Activated naive CD8-positive, alpha-beta T cell treated with anti-CD3 and anti-CD28 coated beads, Interleukin-2, amount 50 U/mL, for 24 hours (primary cell): Measurements from ENCODE around the gene HOXA6.

Experiments
- ATAC-seq: fragments of 150-1000 bp; cut with Tn5 transposase; one replicate; pipeline ENCODE4 v1.10.0; 2021
- DNase-seq: peaks from one replicate; pipeline ENCODE4 v3.0.0; 2021
- H3K27ac Mint-ChIP-seq: one replicate; pipeline ENCODE4 v1.8.0; 2021; ENCODE audit warnings: mild to moderate bottlenecking, mixed read lengths
- H3K27me3 Mint-ChIP-seq: one replicate; pipeline ENCODE4 v1.8.0; 2021; ENCODE audit warnings: mixed read lengths
- H3K36me3 Mint-ChIP-seq: one replicate; pipeline ENCODE4 v1.8.0; 2021; ENCODE audit warnings: low read depth, mixed read lengths
- H3K4me1 Mint-ChIP-seq: one replicate; pipeline ENCODE4 v1.8.0; 2021; ENCODE audit warnings: mixed read lengths
- H3K4me3 Mint-ChIP-seq: one replicate; pipeline ENCODE4 v1.8.0; 2021; ENCODE audit warnings: mild to moderate bottlenecking, moderate library complexity, mixed read lengths
- H3K9me3 Mint-ChIP-seq: one replicate; pipeline ENCODE4 v1.8.0; 2021; ENCODE audit warnings: mixed read lengths

HOXA6 gene

DNA sequence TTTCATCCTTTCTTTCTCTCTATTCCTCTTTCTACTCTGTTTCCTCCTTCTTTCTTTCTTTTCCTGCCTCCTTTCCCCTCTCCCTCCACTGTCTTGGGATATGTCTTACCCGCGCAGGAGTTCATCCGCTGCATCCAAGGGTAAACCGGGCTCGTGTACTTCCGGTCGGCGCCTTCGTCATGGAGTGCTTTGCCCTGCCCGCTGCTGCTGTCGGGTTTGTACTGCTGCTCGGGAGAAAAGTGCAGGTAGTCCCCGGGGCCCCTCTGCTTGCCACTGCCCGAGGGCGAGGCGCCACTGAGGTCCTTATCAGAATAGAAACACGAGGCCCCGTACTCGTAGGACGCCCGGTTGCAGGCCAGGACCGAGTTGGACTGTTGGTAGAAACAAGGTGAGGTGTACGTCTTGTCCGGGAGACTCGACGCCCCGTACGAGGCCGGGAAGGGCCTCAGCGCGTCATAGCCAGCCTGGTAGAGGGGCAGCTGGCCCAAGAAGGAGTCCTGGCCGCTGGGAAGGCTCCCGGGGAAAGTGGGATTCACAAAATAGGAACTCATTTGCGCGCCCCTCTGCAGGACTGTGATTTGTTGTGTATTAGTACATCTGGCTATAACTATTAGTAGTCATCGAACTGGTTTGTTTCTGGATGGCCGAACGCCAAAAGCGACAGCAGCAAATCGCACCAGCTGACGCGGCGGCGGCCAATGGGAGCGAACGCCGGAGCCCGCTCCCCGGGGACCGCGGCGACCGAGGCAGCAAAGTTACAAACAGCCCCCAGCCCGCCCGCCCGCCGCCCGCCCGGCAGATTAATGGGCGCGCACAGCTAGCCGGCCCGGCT, at the start of gene HOXA6:
Gene HOXA6, minus strand, starts transcription at position 576 of the 832 bp plus-strand sequence. Its CDS starts 25 bp downstream, at position 551.
- peak within 1 kb of the TSS; percentile 26 for H3K4me3 Mint-ChIP-seq

DNA sequence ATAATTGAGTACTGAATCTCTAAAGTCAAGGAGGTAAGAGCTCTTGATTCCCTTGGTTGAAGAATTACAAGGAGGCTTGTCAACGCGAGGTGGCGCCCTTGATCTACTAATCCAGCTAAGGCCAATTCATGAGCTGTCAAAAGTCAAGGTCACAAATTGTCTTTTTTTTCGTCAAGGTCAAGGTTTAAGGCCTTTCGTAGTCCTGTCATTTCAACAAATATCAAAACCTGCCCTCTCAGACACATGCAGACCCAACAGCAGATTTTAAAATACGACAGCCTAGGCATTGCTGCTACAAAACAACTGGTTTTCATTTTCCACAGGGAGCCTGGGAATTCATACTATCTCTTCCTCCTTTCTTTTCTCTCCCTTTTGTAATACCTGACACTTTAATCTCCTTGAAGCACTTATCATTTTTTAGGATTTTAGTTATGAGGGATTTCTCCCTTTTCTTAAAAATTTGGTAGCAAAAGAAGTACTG, 48.8 kb upstream of the HOXA6 start:
- Mint-ChIP-seq H3K27ac (no peak overlapping the region), H3K36me3 (no peaks in the 10 kb centered on the region), H3K27me3 (peaks cover 81% of the 10 kb centered on the region), H3K4me1 (peaks cover 28% of the 10 kb centered on the region), H3K4me3 (no peak overlapping the region), H3K9me3 (no peaks in the 10 kb centered on the region)
- ATAC-seq (no peak), DNase-seq (peak; percentile 82)

More for the DNA sequence above, at the start of gene HOXA6:
- H3K27ac Mint-ChIP-seq = no peak within 1 kb of the TSS
- peaks cover 27% of the 10 kb centered on the region for H3K4me1 Mint-ChIP-seq
- ATAC-seq = no peak
- no peaks in the 10 kb centered on the region for H3K36me3 Mint-ChIP-seq
- no peaks in the 10 kb centered on the region for H3K9me3 Mint-ChIP-seq
- DNase-seq = no peak
- H3K27me3 Mint-ChIP-seq = peaks cover 74% of the 10 kb centered on the region

DNA sequence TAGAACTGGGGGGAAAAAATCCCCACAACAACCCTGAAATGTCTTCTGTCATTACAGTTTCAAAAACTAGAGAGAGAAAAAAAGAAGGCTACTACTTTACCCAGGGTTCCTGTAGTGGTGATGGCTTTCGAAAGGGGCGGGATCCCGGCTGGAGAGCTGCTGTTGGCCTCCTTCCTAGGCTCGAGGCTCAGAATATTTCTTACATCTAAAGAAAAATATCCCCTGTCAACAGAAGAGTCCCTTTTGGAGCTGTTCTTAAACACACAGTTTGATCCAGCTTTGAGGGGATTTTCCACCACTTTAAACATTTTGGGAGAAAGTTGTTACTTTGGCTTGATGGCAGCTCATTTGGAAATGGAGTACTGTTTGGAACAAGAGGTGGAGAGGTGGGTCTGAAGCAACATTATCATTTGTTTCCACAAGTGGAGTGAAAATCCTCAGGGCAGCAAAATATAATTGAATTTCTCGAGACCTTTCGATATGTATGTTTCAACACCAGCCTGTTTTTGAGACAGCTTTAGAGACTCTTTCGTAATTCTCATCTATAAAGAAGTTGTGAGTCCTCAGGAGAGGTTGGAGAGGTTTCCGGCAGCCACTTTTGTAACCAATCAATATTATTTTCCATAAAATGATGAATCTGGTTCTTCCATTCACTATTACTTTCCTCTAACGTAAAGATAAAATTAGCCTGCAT, 47.3 kb upstream of the HOXA6 start:
- Mint-ChIP-seq H3K27me3 (peaks cover 83% of the 10 kb centered on the region), H3K4me3 (no peak overlapping the region)
- ATAC-seq = no peak

DNA sequence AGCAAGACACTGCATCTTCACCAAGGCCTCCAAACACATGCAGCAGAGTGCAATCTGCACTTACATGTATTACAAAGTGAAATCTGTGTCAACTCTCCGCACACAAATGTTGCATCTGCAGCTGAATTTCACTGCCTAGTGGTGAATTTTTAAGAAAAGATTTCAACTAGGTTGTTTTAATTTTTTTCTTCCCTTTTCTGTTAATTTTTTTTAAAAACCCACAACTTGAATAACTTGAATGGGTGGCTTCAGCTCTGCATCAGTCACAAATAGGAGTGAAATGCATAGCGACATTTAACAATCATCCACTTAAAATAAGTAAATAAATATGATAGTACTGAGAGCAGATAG, 46.4 kb upstream of the HOXA6 start:
- DNase-seq (no peak), ATAC-seq (no peak)
- Mint-ChIP-seq H3K27me3 (peaks cover 90% of the 10 kb centered on the region), H3K36me3 (no peaks in the 10 kb centered on the region), H3K4me3 (no peak overlapping the region), H3K4me1 (peaks cover 15% of the 10 kb centered on the region), H3K27ac (no peak overlapping the region), H3K9me3 (no peaks in the 10 kb centered on the region)

More for the DNA sequence above, 47.3 kb upstream of the HOXA6 start:
- H3K36me3 Mint-ChIP-seq = no peaks in the 10 kb centered on the region
- H3K9me3 Mint-ChIP-seq = no peaks in the 10 kb centered on the region
- no peak overlapping the region for H3K27ac Mint-ChIP-seq
- DNase-seq = no peak
- peaks cover 17% of the 10 kb centered on the region for H3K4me1 Mint-ChIP-seq

DNA sequence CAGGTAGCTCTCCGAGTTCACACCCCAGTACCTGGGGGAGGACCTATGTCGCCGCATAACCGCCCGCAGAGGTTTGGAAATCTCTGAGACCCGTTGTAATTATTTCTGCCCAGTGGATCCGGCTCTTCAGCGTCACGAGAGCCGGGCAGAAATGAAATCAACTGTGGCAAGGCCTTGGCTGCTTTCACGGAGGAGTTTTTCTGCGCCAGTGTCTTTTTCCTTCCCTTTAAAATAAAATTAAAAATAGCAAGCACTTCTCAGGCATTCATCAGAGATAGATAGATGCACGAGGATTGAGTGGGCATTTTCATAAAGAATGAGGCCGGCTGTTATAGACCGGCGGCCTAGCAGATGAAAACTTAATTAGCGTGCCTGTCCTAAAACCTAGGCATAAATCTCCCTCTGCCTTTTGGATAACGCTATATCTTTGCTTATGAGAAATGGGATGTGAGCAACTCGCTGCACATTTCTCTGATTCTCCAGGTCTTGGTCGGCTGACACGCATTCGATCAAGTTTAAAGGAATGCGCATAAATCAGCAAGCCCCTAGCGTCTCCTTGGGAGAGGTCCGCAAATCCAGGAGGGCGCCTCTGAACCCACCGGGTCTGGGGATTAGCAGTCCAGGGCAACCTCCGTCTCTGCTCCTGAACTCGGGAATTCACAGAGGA, 45.9 kb upstream of the HOXA6 start:
- peak overlapping the region; percentile 35 for H3K27ac Mint-ChIP-seq
- H3K4me1 Mint-ChIP-seq = peaks cover 16% of the 10 kb centered on the region
- DNase-seq = no peak
- H3K4me3 Mint-ChIP-seq = peak overlapping the region; percentile 17
- H3K36me3 Mint-ChIP-seq = no peaks in the 10 kb centered on the region
- H3K9me3 Mint-ChIP-seq = no peaks in the 10 kb centered on the region
- ATAC-seq = no peak
- peaks cover 88% of the 10 kb centered on the region for H3K27me3 Mint-ChIP-seq

DNA sequence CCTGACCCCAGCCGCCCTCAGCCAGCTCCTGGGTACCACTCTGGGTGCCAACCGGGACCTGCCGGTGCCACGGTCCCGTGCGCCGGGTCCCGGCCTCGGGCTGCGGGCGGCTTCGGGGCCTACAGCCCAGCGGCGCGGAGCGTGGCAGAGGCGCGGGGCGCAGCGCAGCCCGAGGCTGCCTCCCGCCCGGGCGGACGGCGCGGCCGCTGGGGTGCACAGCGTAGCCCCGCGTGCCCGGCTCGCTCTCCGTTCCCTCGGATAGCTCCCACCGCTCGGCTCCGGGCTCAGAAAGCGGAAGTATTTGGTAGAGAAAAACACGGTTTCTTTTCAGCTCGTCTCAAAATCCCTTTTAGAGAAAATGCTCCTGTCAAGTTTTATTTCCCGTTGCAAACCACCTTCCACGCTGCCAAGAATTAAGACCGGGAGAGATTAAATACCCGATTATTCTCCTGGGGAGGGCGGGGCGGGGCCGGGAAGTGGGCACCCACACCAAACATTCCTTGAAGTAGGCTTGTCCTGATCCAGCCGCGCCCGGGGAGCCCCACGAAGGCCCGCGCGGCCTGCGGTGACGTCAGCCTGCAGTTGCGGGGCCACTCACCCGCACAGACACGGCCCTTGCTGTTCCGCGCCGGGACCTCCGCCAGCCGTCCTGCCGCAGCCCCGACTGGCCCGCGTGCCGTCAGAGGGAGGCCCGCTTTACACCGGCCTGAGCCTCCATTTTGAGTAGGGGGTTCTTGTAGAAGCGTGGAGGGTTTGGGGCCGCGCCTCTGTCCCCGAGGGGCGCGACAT, 45.2 kb upstream of the HOXA6 start:
- peak overlapping the region; percentile 43 for H3K4me3 Mint-ChIP-seq
- H3K9me3 Mint-ChIP-seq = no peaks in the 10 kb centered on the region
- ATAC-seq (peak; percentile 50), DNase-seq (no peak)
- peaks cover 88% of the 10 kb centered on the region for H3K27me3 Mint-ChIP-seq
- H3K27ac Mint-ChIP-seq = no peak overlapping the region
- H3K36me3 Mint-ChIP-seq = no peaks in the 10 kb centered on the region
- H3K4me1 Mint-ChIP-seq = peaks cover 20% of the 10 kb centered on the region

DNA sequence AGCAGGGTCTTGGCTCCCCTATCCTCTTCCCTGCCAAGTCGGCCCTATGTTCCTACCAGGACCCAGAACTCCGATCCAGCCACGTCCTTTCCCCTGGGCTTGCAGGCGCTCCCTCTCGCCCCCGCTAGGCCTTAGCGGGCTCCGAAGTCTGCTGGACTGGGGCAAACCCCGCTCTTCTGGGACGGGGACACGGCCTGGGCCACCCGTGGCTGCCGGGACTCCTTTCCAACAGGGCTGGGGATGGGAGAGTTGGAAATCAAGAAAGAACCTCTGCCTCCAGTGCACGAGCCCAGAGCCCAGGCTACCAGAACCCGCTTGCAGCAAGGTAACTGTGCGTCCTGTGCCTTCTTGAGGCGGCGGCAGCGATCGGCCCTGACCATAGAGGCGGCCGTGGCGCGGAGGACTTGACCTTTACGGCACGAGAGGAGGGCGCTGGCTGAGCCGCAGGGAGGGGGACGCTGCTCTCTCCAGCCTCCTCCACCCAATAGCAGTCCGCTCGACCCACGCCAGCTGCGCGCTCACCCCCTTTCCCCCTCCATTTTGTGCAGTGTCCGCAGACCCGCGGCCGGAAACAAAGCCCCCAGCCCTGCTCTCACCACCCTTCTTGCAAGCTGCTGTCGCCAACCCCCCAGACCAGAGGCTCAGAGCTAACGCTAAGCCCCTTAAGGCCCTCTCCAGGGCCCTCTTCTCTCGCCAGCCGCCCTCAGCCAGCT, 44.4 kb upstream of the HOXA6 start:
- ATAC-seq (no peak), DNase-seq (no peak)
- H3K4me3 Mint-ChIP-seq = no peak overlapping the region
- peaks cover 88% of the 10 kb centered on the region for H3K27me3 Mint-ChIP-seq
- H3K36me3 Mint-ChIP-seq = no peaks in the 10 kb centered on the region
- no peak overlapping the region for H3K27ac Mint-ChIP-seq
- peaks cover 23% of the 10 kb centered on the region for H3K4me1 Mint-ChIP-seq
- no peaks in the 10 kb centered on the region for H3K9me3 Mint-ChIP-seq

DNA sequence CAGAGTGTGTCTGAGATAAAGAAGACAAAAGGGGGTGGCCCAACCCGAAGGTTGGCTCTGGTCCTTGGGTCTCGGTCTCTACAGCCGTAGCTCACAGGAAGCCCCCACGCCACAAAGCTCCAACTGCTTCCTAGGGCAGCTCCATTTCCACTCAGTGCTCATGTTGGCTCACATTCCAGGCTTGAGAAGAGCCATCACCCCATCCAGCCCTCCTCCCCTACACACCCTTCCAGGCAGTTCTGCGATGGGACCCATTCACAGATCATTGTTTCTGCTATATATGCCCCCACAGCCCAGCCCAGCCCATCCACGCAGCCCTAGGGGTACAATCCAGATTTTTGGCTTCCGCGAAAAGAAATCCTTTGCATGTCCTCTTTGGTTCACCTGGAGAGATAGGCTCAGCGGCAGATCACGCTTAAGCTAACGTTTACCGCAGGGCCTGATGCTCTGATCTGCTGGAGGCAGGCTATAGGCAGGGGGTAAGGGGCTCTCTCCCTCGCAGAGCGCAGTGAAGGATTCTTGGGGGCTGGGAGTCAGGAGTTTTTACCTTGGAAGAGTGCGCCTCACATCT, 43.7 kb upstream of the HOXA6 start:
- Mint-ChIP-seq H3K9me3 (no peaks in the 10 kb centered on the region), H3K27ac (peak overlapping the region; percentile 39)

DNA sequence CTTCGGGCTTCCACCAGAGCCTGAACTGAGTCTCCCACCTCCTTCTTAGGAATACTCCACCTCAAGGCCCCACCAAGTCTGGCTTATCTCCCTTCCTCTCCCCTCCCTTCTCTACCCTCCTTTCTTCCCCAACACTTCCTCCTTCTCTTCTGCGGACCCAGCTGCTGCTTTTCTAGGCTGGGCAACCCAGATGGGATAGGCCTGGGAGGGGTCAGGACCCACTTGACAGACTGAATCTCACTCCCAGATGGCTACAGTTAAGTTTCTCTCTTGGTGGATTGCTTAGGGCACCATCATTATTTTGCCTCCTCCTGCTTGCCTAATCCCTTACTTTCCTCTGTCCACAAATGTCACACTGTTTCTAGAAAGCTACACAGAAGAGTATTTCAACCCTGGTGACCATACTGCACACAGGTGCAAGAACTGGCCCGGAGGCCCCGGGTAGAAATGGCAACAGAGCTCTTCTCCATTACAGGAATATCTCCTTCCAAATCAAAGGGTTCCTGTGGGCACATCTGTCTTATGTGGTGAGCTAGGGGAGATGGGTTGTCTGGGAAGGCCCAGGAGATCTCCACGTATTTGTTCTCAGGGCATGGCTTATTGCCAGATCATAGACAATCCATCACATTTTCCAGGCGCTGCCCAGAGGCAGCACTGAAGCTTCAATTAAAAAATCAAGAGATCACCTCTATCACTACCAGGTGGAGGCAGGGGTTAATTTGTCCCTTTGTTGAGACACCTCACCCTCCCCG, 42.6 kb upstream of the HOXA6 start:
- peaks cover 33% of the 10 kb centered on the region for H3K4me1 Mint-ChIP-seq
- H3K36me3 Mint-ChIP-seq = no peaks in the 10 kb centered on the region
- H3K27me3 Mint-ChIP-seq = peaks cover 89% of the 10 kb centered on the region
- DNase-seq (no peak), ATAC-seq (no peak)
- no peak overlapping the region for H3K27ac Mint-ChIP-seq
- no peak overlapping the region for H3K4me3 Mint-ChIP-seq
- no peaks in the 10 kb centered on the region for H3K9me3 Mint-ChIP-seq

More for the DNA sequence above, 43.7 kb upstream of the HOXA6 start:
- H3K36me3 Mint-ChIP-seq = no peaks in the 10 kb centered on the region
- DNase-seq = no peak
- H3K4me3 Mint-ChIP-seq = no peak overlapping the region
- peaks cover 25% of the 10 kb centered on the region for H3K4me1 Mint-ChIP-seq
- ATAC-seq = no peak
- H3K27me3 Mint-ChIP-seq = peaks cover 86% of the 10 kb centered on the region

DNA sequence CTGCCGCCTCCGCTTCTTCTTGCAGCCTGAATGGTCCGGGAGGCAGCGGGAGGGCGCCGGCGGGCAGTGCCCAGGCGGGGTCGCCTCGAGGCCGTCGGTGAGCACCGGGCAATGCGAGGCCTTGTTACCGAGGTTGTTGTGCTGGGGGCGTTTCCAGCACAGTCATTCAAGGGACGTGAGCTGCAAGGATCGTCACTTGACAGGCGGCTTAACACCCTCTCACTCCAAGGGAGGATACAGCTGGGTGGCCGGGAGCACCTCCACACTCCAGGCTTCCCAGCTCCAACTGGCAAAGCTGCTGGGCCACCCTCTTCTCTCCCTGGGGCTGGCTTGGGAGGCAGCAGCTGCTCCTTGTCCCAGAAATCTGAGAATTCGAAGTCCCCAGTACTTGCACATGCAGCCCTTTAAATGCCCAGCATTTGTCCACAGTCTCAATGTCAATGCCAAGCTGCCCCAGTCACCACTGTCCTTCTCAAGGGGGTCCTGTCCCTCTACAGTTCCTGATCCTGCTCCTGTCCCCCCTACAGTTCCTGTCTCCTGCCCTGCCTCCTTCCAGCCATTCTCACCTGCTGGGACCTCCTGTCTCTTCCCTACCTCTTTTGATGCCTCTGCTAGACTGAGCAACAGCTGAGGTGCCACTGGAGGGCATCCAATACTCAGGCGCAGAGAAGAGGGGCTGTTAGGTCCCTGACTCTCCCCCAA, 41.9 kb upstream of the HOXA6 start:
- no peak for ATAC-seq
- no peak for DNase-seq
- Mint-ChIP-seq H3K4me3 (no peak overlapping the region), H3K36me3 (no peaks in the 10 kb centered on the region), H3K4me1 (peaks cover 40% of the 10 kb centered on the region), H3K27me3 (peaks cover 89% of the 10 kb centered on the region), H3K9me3 (no peaks in the 10 kb centered on the region), H3K27ac (no peak overlapping the region)

DNA sequence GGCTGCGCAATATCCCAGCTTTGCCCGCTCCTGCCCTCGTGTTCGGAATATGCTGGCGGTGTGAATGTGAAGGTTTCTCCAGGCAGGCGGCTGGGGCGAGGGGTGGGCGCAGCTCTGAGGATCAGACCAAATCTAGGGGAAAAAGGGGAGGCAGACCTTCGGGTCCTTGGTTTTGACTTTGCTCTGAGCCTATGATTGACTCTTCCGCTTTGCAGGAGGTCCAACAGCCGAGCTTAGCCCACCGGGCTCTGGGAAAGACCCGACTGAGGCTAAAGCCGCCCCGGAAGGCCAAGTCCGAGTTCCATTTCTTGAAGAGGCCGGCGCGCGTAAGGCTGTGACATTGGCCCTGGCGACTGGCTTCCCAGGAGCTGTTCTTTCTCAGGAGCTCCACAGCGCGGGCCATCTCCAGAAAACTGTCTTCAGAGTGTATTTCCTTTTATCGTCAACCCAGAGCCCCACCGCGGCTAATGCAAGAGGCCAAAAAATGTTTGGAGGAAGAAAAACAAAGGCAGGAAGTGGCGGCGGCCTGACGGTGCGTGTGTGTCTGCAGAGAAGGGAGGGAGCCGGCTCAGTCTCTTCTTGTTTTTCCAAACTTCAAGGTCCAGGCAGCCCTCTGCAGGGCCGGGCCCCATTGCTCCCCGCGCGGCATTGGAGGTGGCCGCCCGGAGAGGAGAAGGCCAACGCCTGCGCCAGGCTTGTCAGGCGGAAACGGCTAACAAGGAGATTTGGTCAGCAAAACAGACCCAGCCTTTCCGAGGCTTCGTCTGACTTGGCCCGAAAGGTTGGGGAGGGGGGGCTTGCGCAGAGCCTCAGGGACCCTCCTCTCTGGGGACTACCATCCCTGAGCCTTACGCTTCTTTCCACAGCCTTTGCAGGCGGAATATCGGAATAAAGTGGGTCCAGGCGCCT, 41.1 kb upstream of the HOXA6 start:
- Mint-ChIP-seq H3K27ac (no peak overlapping the region), H3K4me3 (peak overlapping the region; percentile 63), H3K9me3 (no peaks in the 10 kb centered on the region), H3K4me1 (peaks cover 43% of the 10 kb centered on the region), H3K36me3 (no peaks in the 10 kb centered on the region), H3K27me3 (peaks cover 88% of the 10 kb centered on the region)
- no peak for ATAC-seq
- no peak for DNase-seq
